Upper lobe of left lung (tissue), 6 donors: ENCODE measurements around the gene PNKP. TPM values are rescaled to one million over a fixed set of nuclear protein-coding genes. Genes with fewer than 3 reads are reported as not detected.

ENCODE experiments used
- ATAC-seq, 2 donors: fragments of 200-7000 bp; cut with Tn5 transposase; one replicate each; pipeline ENCODE4 v1.9.1; 2022; ENCODE audit warnings: mild to moderate bottlenecking in 2 of 2, moderate library complexity in 2 of 2; ENCODE audit not compliant: low FRiP score in 2 of 2
- DNase-seq, 2 donors: peaks; one replicate each; pipeline ENCODE4 v3.0.0-alpha.2; 2019 to 2020
- H3K27ac ChIP-seq, 4 donors: fragments of 200-600 bp; sonication (generic); one replicate each; pipeline ENCODE4 v1.5.1; 2016 to 2019
- H3K27me3 ChIP-seq, 4 donors: fragments of 200-600 bp; sonication (generic); one replicate each; pipeline ENCODE4 v1.5.1; 2017 to 2019
- H3K36me3 ChIP-seq, 4 donors: fragments of 200-600 bp; sonication (generic); one replicate each; pipeline ENCODE4 v1.5.1; 2016 to 2019
- H3K4me1 ChIP-seq, 4 donors: fragments of 200-600 bp; sonication (generic); one replicate each; pipeline ENCODE4 v1.5.1; 2018 to 2019
- H3K4me3 ChIP-seq, 4 donors: fragments of 200-600 bp; sonication (generic); one replicate each; pipeline ENCODE4 v1.5.1; 2017 to 2019; ENCODE audit warnings: mild to moderate bottlenecking in 2 of 4, moderate library complexity in 1 of 4
- H3K9me3 ChIP-seq, 4 donors: fragments of 200-600 bp; sonication (generic); one replicate each; pipeline ENCODE4 v1.5.1; 2018 to 2019
- CTCF ChIP-seq, 6 experiments: fragments of 450-650 bp in 4 of 6; fragments of 200-600 bp in 2 of 6; sonication (generic) in 2 of 6; IDR thresholded peaks; one replicate each; pipeline ENCODE4 v1.5.1; 2016 to 2019; ENCODE audit warnings: antibody characterized with exemption in 6 of 6
- EP300 ChIP-seq, 4 donors: sonication (generic); formaldehyde crosslinking; IDR thresholded peaks; one replicate each; pipeline ENCODE4 v1.5.1; 2017; ENCODE audit warnings: antibody characterized with exemption in 4 of 4, control low read depth in 2 of 4
- POLR2A ChIP-seq, 4 donors: fragments of 450-650 bp; IDR thresholded peaks; one replicate each; pipeline ENCODE4 v1.5.1; 2016 to 2017; ENCODE audit warnings: antibody characterized with exemption in 4 of 4, mild to moderate bottlenecking in 2 of 4
- POLR2AphosphoS5 ChIP-seq, 2 donors: sonication (generic); formaldehyde crosslinking; IDR thresholded peaks; one replicate each; pipeline ENCODE4 v1.5.1; 2017; ENCODE audit warnings: antibody characterized with exemption in 2 of 2
- WGBS, 2 donors: methylation state at CpG; one replicate each; pipeline ENCODE4 v1.1.5; 2017 to 2018; 5-methylcytosine and 5-hydroxymethylcytosine counted together
- total RNA-seq, 6 donors: library from RNA; depleted of rRNA in 4 of 6; stranded (reverse); fragments of >200 nt in 4 of 6; gene quantifications; one replicate each; pipeline versions ENCODE4 v1.1.0 to v1.2.1, GENCODE V29; 2016 to 2021
- donor health status: DM: no; HTN: no; CAD: no; lungs with moderate emphysema.
- donor health status: DM: no; HTN: yes; CAD: no; lungs with severe emphysema.

Gene PNKP
- total RNA-seq, 6 donors from 2014 or later: 47.6 to 321 (median 88.6) TPM

- H3K9me3 ChIP-seq: no peaks in the 10 kb centered on the region
- WGBS, 2 donors: 97 to 98% methylated on average over 8 to 11 of the region's 11 CpGs
- peak overlapping the region in 1 of 4 donors; percentile 99 for H3K27ac ChIP-seq
- H3K36me3 ChIP-seq: peaks cover 3 to 18% (median 9%) of the 10 kb centered on the region in 4 donors
- DNase-seq: no peak
- TF ChIP-seq POLR2AphosphoS5 (IDR thresholded peaks at IDR 0.05) (no peak), EP300 (IDR thresholded peaks at IDR 0.05) (no peak), CTCF (IDR thresholded peaks at IDR 0.05) (no peak), POLR2A (IDR thresholded peaks at IDR 0.05) (no peak)
- no peaks in the 10 kb centered on the region for H3K27me3 ChIP-seq
- ATAC-seq: no peak
- peaks cover 26 to 45% (median 38%) of the 10 kb centered on the region in 4 donors for H3K4me1 ChIP-seq
- no peak overlapping the region for H3K4me3 ChIP-seq
Measured at GRCh38 chr19:49874503-49875157, 7.3 kb upstream of the PNKP start.

GRCh38 chr19:49873834-49874233 lies 6.5 kb upstream of the PNKP start:
- Histone ChIP-seq H3K27ac (no peak overlapping the region), H3K27me3 (no peaks in the 10 kb centered on the region), H3K9me3 (no peaks in the 10 kb centered on the region), H3K4me3 (no peak overlapping the region), H3K4me1 (peaks cover 28 to 47% (median 37%) of the 10 kb centered on the region in 4 donors), H3K36me3 (peaks cover 0 to 14% (median 7%) of the 10 kb centered on the region in 4 donors)
- DNase-seq (no peak), ATAC-seq (no peak)
- 89 to 93% methylated on average over 10 of the region's 10 CpGs for WGBS, 2 donors
- TF ChIP-seq EP300 (IDR thresholded peaks at IDR 0.05) (no peak), POLR2AphosphoS5 (IDR thresholded peaks at IDR 0.05) (no peak), POLR2A (IDR thresholded peaks at IDR 0.05) (no peak), CTCF (IDR thresholded peaks at IDR 0.05) (no peak)

- Histone ChIP-seq H3K36me3 (peaks cover 0 to 14% (median 7%) of the 10 kb centered on the region in 4 donors), H3K27ac (peak overlapping the region in 1 of 4 donors; percentile 32), H3K4me3 (no peak overlapping the region), H3K4me1 (peaks cover 29 to 47% (median 37%) of the 10 kb centered on the region in 4 donors), H3K9me3 (no peaks in the 10 kb centered on the region), H3K27me3 (no peaks in the 10 kb centered on the region)
- ATAC-seq (no peak), DNase-seq (peak in 1 of 2 donors; percentile 86)
- TF ChIP-seq CTCF (IDR thresholded peaks at IDR 0.05) (no peak), POLR2A (IDR thresholded peaks at IDR 0.05) (no peak), EP300 (IDR thresholded peaks at IDR 0.05) (no peak), POLR2AphosphoS5 (IDR thresholded peaks at IDR 0.05) (no peak)
- 92 to 93% methylated on average over 4 to 16 of the region's 29 CpGs for WGBS, 2 donors
Measured at GRCh38 chr19:49873129-49873521, 5.7 kb upstream of the PNKP start.

- ATAC-seq (no peak), DNase-seq (no peak)
- 78 to 89% methylated on average over 3 to 27 of the region's 27 CpGs for WGBS, 2 donors
- TF ChIP-seq CTCF (IDR thresholded peaks at IDR 0.05) (no peak), POLR2A (IDR thresholded peaks at IDR 0.05) (no peak), POLR2AphosphoS5 (IDR thresholded peaks at IDR 0.05) (no peak), EP300 (IDR thresholded peaks at IDR 0.05) (no peak)
- Histone ChIP-seq H3K4me1 (peaks cover 32 to 51% (median 40%) of the 10 kb centered on the region in 4 donors), H3K9me3 (no peaks in the 10 kb centered on the region), H3K36me3 (peaks cover 0 to 14% (median 7%) of the 10 kb centered on the region in 4 donors), H3K27me3 (no peaks in the 10 kb centered on the region), H3K27ac (peak overlapping the region in 1 of 4 donors; percentile 32), H3K4me3 (no peak overlapping the region)
Measured at GRCh38 chr19:49872245-49873128, 5.1 kb upstream of the PNKP start.
